Stimulated activated CD8-positive, alpha-beta memory T cell treated with anti-CD3 and anti-CD28 coated beads, Interleukin-15, amount 100 ng/mL, for 48 hours (primary cell): Measurements from ENCODE around the gene PDHX.
"Not testable (repeated sequence)": the region's sequence is repeated elsewhere in the genome, so short reads cannot be mapped to it uniquely, and the experiment has no call there.

ENCODE experiments used
- DNase-seq, 2 donors: peaks; one replicate each; pipeline ENCODE4 v3.0.0-alpha.2; 2020; ENCODE audit warnings: low read depth in 2 of 2

The PDHX gene

DNA sequence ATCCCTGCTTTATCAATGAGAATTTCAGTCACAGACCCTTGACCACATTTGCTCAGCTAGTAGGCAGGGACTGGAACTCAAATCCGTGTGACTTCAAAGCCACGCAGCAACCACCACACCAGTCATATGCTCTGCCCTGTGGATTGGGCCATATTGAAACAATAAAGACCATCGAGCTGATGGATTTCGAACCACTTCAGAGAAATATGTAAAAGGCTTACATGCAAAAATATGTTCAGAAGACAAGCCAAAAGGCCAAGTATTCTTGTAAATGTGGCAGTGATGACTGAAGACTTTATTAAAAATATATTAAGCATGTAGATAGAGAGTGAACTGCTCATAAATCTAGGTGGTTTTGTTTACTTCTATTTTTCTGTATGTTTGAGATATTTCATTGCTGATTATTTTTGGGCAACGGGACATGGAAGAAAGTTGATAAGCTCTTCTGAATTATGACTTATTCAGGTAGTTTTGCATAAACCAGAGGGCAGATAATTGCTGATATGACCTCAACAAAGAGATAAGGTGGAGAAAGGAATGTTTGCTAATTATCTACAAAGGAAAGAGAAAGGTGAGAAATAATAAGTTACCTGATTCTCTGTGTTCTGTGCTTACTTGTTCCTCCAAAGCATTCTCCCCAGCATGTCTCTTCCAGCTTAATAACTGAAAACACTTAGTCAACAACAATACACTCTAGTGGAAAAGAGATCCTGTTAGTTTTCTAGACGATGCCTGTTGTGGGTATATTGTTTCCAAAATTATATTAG is 99.4 kb downstream of the PDHX start:
- DNase-seq: no peak

DNA sequence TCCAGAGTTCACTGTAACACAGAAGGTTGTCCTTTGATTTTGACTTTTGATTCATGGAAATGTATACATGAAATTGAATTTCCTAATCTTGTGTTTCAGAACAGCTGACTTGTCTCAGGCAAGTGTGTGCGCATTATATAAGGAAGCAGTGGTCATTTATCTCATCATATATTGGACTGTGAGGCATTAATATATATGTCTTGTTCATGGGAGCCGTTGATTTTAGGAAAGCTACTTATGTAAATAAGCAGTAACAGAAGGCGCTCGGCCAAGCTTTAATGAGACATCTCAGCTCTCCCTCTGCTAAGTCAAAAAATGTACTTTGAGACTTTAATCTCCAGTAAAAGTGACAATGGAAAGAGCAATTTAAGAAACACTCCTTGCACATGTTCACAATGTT is 100.5 kb downstream of the PDHX start:
- DNase-seq: no peak

DNA sequence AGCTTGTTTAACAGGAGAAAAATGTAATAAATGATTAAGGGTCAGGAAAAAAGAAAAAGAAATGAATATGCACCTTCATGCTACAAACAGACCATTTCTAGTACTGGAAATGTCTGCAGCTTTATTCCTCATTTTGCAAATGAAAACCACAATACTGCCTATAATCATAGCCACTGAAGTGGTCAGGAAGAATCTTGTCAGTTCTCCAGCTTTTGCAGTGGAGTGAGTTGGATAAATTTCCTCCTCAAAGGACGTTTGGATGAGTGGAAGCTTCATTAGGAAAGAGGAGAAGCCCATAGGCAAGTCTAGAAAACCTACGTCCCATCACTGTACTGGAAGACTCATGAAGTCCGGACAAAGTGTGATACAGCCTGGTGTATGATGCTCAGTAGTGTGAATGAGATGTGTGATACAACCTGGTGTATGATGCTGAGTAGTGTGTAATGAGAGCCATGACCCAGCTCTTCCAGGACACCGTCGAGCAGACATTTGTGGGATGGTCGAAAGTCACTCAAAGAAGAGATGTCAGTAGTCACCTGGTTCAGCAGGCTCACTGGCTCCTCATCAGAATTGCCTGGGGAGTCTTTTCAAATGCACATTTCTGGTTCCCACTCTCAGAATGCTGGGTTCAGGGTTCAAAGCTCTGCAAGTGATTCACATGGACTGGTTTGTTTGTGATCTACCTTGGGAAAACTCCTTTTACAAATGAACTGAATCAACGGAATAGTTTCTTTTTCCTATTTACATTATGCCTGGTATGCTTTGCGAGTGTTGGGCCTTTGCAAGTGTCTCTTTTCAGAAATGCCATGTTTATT is 101.3 kb downstream of the PDHX start:
- no peak for DNase-seq

DNA sequence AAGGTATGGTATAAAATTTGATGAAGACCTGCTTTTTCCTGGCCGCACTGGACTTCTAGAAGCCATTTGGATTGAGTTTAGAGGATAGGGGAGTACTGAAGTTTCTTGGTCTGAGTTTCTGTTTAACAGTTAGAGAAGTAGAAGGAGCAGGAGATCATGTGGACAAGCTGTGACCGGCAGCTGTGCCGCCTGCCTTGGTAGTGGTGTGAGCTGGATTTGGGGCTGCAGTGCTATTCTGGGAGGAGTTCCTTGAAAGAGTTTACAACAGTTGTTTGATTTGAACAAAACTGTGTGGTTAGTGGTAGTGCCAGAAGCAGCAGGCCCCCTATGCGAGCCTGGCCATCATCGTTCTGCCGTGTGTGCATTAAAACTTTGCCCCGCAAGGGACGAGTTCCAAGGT is 105.2 kb downstream of the PDHX start:
- DNase-seq: no peak

DNA sequence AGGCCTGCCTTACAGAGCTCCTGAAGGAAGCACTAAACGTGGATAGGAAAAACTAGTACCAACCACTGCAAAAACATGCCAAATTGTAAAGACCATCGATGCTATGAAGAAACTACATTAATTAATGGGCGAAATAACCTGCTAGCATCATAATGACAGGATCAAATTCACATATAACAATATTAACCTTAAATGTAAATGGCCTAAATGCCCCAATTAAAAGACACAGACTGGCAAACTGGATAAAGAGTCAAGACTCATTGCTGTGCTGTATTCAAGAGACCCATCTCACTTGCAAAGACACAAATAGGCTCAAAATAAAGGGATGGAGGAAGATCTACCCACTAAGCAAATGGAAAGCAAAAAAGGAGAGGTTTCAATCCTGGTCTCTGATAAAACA is 107.5 kb downstream of the PDHX start:
- not testable (repeated sequence) for DNase-seq

DNA sequence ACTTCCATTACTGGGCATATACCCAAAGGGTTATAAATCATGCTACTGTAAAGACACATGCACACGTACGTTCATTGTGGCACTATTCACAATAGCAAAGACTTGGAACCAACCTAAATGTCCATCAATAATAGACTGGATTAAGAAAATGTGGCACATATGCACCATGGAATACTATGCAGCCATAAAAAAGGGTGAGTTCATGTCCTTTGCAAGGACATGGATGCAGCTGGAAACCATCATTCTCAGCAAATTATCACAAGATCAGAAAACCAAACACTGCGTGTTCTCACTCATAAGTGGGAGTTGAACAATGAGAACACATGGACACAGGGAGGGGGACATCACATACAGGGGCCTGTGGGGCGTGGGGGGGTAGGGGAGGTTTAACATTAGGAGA is 111.6 kb downstream of the PDHX start:
- not testable (repeated sequence) for DNase-seq

DNA sequence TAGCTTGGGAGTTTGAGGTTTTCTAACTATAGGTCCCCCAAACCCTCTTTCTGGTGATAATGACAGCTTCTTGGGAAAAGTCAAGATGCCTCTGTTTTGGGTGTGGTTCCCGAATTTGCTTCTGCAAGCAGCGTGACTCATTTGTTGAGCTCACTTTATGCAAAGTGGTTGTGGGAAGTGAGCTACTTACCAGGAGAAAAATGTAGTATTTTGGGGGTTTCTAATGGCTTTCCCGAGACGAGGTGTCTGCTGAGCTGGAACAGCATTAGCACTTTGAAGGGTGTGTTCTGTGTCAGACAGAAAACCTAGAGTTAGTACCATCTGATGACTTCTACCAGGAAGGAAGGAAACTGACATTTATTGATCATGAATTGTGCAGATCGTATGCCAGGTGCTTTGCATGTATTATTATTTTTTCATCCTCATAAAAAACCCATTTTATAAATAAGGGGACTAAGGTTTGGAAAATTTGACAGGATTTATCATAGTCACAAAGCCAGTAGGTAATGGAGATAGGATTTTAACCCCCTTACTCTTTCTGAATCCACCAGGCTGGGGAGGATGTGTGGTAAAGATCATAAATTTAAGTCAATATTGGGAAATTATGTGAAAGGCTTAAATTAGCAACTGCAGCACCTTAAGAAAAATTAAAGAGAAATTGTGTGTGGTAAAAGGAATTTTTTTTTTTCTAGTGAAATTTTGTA is 113.7 kb downstream of the PDHX start:
- DNase-seq: no peak

DNA sequence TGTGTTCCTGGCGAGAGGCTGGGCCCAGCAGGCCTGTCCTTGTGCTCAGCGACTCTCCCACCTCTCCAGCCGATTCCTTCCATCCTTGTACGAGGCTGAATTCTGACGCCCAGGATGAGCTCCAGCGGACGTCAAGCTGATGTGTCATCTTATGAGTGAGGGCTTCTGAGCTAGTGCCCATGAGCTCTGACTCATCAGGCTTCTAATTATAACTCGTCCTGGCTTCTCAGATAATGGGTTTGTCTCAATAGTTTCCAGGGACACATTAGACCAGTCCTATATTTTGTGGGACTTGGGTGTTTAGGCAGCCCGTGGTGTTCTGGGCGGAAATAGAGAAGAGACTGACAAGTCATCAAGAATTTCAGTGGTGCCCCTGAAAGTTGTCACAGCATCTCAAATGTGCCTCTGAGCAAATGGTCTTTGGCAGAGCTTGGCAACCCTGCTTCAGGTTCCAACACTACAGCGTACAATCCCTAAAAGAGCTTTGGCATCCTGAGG is 114.3 kb downstream of the PDHX start:
- no peak for DNase-seq

DNA sequence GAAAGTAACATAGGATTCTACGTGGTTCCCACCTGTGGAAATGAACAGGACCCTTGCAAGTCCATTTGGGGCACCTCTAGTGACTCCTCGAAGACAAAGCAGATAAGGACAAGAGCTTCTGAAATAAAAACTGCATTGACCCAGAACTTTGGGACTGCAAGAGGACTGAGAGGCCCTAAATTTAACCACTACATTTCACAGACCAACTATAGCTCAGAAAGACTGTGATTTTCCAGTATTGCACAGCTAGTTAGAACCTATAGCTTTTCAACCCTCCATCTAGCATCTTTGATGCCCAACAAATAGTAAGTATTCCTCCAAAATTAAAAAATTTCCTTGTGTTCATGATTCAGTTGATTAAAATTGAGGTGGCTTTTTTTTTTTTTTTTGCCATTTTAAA is 114.9 kb downstream of the PDHX start:
- DNase-seq: no peak

DNA sequence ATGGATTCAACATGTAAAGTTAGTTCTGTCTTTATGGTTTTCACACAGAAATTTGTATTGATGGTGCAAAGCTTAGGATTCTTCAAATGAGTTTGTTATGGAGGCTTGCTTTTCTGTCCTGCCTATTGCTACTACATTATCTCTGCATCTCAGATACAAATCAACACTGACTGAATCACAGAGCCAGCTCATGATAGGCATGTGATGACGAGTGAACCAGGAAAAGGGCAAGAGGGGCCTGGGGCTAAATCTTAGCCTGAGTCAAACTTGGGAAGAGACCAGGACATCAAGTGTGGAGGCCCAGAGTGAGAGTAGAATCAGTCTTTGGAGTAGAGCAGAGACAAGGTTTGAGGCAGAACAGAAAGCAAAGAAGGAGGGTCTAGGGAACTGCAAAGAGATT is 115.4 kb downstream of the PDHX start:
- DNase-seq: no peak

DNA sequence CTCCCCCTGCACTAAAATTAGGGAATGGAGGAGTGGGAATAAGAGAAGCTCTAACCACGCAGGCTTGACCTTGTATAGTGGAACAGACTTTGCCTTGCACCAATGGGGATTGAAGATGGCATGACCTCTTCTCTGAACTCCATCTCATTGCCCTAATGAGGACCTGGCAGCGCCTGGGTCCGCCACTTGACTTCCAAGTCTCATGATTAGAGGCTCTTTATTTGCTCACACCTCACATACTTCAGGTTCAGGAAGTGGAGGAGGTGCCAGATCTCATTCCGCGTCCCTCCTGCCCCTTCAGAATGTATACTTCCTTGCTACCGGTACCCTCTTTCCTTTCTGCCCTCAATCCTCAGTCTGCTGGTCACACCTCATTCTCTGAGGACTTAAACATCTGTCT is 116.6 kb downstream of the PDHX start:
- DNase-seq: no peak

DNA sequence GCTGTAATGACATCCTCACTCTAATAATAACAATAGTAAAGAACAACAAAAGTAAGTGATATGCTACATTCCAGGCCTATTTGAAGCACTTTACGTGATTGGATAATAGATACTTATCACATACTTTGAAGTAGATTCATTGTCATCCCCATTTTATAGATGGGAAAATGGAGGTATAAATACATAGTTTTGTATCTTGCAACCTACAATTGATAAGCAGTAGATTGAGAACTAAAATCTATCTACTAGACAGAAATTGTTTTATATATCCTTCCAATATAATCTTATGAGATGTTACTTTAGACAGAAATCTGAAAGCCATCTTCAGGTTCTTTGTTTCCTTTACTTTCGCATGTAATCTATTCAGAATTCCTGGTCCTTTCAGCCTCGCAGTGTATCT is 118.0 kb downstream of the PDHX start:
- no peak for DNase-seq

DNA sequence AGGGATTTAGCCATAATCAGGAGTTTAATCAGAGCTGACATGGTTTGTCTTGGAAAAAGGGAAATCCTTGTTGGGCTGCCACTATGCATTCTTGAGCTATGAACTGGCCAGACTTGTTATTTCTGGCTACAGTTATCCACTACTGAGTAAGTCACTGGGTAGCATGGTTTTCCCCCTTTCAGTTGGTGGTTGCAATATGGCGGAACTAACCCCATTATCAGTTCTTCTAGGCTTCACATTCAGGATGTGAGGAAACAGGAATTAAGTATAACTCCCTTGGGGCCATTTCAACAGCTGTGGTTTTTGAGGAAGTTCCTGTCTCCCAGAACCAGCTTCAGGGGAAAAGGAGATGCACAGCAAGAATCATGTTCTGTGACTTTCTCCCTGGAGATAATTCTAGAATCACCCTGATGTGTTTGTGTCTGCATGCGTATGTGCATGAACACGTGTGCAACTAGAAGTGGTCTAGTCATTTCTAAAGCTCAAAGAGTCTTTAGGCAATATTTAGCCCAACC is 119.5 kb downstream of the PDHX start:
- DNase-seq: no peak

DNA sequence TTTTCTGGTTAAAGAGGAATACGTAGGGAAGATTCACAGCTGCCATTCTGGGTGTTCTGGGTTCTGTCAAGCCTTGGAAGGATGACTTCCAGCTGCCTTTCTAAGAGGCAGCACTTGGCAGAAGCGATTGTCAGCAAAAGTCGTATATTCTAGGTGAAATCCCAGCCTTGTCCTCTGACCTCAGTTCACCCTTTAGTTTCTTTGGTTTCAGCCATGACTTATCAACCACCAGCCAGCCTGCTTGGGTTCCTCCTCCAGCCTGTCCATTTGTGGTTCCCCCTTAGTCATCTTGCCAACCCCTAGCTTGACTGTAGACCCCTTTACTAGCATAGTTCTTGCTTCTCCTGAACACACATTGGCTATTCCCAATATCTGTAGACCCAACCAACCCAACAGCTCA is 120.2 kb downstream of the PDHX start:
- no peak for DNase-seq

DNA sequence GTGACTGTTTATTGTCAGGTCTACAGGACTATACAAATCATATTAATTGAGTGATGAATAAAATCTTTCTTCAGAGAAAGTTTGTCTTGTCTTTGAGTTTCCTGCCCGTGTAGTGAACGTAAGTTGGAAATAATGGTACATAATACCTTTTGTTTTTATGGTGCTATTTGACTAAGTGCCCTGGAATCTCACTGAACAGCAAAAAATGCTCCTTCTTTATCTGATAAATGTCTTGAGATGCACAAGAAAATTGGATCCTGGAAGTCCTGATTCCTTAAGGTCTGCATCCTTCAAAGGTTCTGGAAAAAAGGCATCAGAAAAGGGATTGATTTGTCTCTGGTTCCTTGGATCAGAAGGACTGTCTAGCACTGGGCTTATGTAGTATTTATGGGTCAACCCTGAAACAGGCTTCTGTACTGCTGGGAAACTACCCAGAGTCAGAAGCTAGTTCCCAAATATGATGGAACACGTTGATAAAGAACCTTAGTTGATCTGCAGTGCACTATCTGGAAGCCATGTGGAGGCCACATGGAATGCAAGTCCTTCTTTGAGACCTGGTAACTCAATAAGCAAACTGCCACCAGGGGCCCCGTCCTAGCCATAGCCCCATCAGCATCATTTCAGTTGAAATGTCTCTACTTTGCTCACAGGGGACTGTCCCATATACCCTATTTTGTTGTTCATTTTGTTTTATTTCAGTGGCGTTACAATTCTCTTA is 122.0 kb downstream of the PDHX start:
- DNase-seq: no peak

DNA sequence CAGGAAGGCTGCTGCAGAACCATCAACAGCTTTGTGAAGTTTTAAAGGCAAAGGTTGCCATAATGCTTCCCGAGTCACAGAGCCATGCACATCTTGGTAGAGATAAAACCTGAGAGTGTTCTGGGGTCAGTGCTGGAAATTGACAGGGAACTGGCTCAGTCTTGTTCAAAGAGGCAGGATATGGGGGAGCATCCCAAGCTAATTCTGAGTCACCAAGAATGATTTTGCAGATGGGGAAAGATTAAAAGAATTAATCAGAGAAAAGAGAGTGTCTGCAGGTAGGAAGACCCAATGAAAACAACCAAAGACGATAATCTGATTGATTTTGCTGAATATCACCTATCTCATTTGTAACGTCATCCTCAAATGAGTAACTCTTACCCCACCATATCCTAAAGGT is 122.7 kb downstream of the PDHX start:
- DNase-seq: no peak

DNA sequence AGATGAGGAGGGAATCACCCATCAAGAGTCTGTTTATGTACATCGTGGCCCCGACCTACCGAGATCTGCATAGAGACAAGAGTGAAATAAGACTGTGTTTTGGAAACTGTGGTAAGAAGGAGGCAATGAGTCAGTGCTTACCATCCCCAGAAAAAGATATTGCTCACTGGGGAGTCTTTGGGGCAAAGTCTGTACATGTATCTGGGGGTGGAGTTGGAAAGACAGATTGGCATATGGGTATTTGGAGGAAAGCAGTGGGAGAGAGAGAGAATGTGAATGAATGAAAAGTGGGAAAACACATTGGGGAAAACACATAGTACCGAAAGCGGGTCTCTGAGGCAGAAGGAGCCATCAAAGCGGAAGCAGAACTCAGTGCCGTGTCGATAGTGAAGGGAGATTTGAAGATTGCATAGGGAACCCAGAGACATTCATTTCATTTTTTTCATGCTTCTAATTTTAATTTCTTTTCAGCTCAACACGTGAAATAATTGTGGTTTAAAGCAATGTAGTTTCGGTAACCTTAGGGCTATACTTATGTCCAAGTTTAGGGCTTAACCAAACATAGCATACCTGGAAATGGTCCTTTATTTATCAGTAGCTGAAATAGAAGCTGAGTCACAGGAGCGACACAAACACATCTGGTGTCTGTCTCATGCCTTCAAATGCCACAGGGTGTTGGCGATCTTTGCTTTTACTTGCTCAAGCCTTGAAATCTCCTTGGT is 124.0 kb downstream of the PDHX start:
- DNase-seq: peak; percentile 32 to 37

DNA sequence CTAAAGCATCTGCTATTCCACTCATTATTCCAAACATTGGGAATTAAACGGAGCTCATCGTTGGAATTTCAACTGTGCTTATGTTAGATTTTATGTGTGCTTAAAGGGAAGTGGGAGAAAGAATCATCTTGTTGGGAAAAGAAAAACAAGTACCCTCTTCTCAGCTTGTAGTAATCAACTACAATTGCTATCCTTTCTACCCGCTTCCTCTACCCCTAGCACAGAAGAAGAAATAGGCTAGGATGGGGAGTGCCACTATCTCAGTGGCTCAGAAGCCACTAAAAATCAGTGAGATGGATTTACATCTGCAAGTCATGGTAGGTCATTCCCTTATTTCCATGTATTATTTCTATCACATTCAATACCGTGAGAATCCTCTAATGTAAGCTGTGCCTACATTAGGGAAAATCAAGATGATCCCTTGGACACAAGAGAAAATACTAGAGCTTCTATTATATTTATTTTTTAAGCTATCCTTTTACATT is 124.7 kb downstream of the PDHX start:
- DNase-seq: no peak

DNA sequence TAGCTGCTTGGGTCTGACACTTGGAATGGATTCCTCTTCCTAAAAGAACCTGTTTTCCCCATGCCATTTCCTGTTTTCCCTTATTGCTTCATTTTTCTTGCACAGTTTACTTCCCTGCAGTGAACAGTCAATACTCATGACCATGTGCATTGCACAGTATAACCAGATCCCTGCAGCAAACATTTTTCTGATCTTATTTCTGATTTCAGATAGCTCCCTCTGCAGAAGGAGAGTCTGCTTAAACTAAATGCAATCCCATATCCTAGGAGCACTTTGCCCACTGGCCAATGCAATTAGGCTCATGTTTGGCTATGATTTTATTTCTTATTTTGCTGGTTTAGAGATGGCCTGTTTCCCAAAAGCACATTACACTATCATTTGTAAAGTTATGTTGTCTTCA is 125.8 kb downstream of the PDHX start:
- no peak for DNase-seq

DNA sequence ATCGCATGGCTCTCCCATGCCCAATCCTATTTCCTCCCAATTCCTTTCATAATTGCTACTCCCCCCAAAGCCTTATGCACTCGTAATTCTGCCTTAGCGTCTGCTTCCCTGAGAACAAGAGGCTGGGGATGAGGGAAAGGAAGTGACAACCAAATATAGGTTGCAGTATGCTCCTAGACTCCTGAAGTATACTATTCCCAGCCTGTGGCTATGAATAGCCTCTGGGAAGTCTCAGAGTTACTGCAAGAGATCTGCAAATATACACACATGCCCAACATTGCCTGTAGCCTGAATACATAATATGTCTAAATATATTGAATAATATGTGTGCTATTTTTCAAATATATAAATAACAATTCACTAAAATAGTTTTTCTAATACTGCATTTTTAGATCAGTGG is 126.5 kb downstream of the PDHX start:
- DNase-seq: no peak

DNA sequence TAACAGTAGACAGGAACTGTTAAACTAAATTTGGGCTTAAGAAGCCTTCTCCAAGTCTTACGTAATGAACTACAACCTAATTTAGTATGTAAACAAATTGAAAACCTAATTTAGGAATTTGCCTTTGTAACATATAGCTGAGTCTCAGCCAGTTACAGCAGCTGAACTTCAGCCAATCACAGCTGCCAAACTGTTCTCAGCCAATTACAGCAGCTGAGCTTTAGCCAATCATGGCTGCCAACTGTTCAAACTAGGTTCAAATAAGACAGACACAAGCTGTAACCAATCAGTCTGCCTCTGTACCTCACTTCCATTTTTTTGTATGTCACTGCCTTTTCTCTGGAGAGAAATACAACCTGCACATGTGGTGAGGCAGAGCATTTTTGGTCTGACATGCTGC is 127.5 kb downstream of the PDHX start:
- no peak for DNase-seq
